A549 (cell line): ENCODE measurements around the gene ZDHHC11B. TPM values are rescaled to one million over a fixed set of nuclear protein-coding genes. Genes with fewer than 3 reads are reported as not detected.

Source experiments
- ATAC-seq, 2 experiments: fragments of 200-7000 bp in 1 of 2; fragments of >200 bp in 1 of 2; cut with Nextera tagmentation in 1 of 2; cut with Tn5 transposase in 1 of 2; 3 replicates each; pipeline versions ENCODE4 v1.8.0 to v1.9.1; 2018 to 2020; ENCODE audit warnings: mild to moderate bottlenecking in 1 of 2, moderate library complexity in 1 of 2
- CTCF ChIA-PET: fragments of 300-600 bp; sonication (Branson Sonifier 250); formaldehyde crosslinking; extraction: SDS; loops from one replicate; lab custom pipeline; 2021; ENCODE audit warnings: antibody characterized with exemption, inconsistent platforms; lab: Yijun Ruan, JAX
- POLR2A ChIA-PET: fragments of 350-600 bp; formaldehyde crosslinking; extraction: SDS; loops from one replicate; lab custom pipeline; 2021; ENCODE audit warnings: antibody characterized with exemption, inconsistent platforms; lab: Yijun Ruan, JAX
- DNase-seq, 2 experiments: peaks; one replicate each; pipeline versions ENCODE4 v3.0.0 to v3.0.0-alpha.2; 2011 to 2016; ENCODE audit warnings: low read depth in 1 of 2, low spot score in 1 of 2
- FAIRE-seq: peaks from 2 replicates; lab custom pipeline; 2011; peaks lifted over from hg19 to GRCh38; lab: Jason Lieb, UNC
- H3K27ac ChIP-seq, 2 experiments: fragments of >200 bp; sonication (Bioruptor Twin); formaldehyde crosslinking; 3 replicates each; pipeline ENCODE4 v1.5.1; 2016 to 2017
- H3K4me1 ChIP-seq: fragments of >200 bp; sonication (Bioruptor Twin); formaldehyde crosslinking; 3 replicates; pipeline ENCODE4 v1.6.1; 2016
- H3K4me2 ChIP-seq: fragments of >200 bp; sonication (Bioruptor Twin); formaldehyde crosslinking; 3 replicates; pipeline ENCODE4 v1.6.1; 2016
- H3K4me3 ChIP-seq: fragments of >200 bp; sonication (Bioruptor Twin); formaldehyde crosslinking; 3 replicates; pipeline ENCODE4 v1.5.1; 2016
- H3K9me3 ChIP-seq: fragments of >200 bp; sonication (Bioruptor Twin); formaldehyde crosslinking; 3 replicates; pipeline ENCODE4 v1.6.1; 2016
- CBX2 ChIP-seq: fragments of 200-600 bp; sonication (generic); IDR thresholded peaks from 2 replicates; pipeline ENCODE4 v1.6.1; 2016; ENCODE audit warnings: low read depth, mild to moderate bottlenecking, borderline replicate concordance
- CHD2 ChIP-seq: fragments of 150-350 bp; IDR thresholded peaks from 2 replicates; pipeline ENCODE4 v1.6.1; 2014; ENCODE audit warnings: low read length; ENCODE audit not compliant: partially characterized antibody
- CHD4 ChIP-seq: fragments of 200-600 bp; sonication (generic); IDR thresholded peaks from 2 replicates; pipeline ENCODE4 v1.6.1; 2016; ENCODE audit warnings: antibody characterized with exemption, mild to moderate bottlenecking, borderline replicate concordance
- EHMT2 ChIP-seq: fragments of 200-600 bp; sonication (generic); IDR thresholded peaks from 2 replicates; pipeline ENCODE4 v1.6.1; 2016; ENCODE audit warnings: antibody characterized with exemption, low read depth, mild to moderate bottlenecking, moderate library complexity
- ESRRA ChIP-seq: fragments of 150-350 bp; IDR thresholded peaks from 2 replicates; pipeline ENCODE4 v1.6.1; 2014; ENCODE audit warnings: mild to moderate bottlenecking, low read length, borderline replicate concordance
- GATA3 ChIP-seq: IDR thresholded peaks from 2 replicates; pipeline ENCODE4 v1.6.1; 2012; ENCODE audit warnings: borderline replicate concordance
- HEYL ChIP-seq: fragments of 250-450 bp; sonication (Bioruptor Pico); IDR thresholded peaks from 2 replicates; pipeline ENCODE4 v1.8.0; 2021; ENCODE audit warnings: mild to moderate bottlenecking, moderate library complexity
- HOXA7 ChIP-seq: fragments of 250-450 bp; sonication (Bioruptor Pico); IDR thresholded peaks from 2 replicates; pipeline ENCODE4 v1.5.0; 2020; ENCODE audit warnings: mild to moderate bottlenecking, moderate library complexity
- JUN ChIP-seq, 2 experiments: fragments of >200 bp; sonication (Bioruptor Twin); formaldehyde crosslinking; IDR thresholded peaks; 2 replicates in 1 of 2; 3 replicates in 1 of 2; pipeline ENCODE4 v1.6.1; 2016 to 2017
- KDM5A ChIP-seq: fragments of 200-600 bp; sonication (generic); IDR thresholded peaks from 2 replicates; pipeline ENCODE4 v1.6.1; 2016; ENCODE audit warnings: antibody characterized with exemption, mild to moderate bottlenecking
- POLR2A ChIP-seq: IDR thresholded peaks from 2 replicates; pipeline ENCODE4 v1.6.1; 2012; ENCODE audit warnings: mild to moderate bottlenecking, low read length
- POLR2AphosphoS2 ChIP-seq: conservative IDR thresholded peaks from 2 replicates; pipeline ENCODE4 v1.6.1; 2012; ENCODE audit warnings: low read length, improper control_type of control experiment, inconsistent platforms
- RCOR1 ChIP-seq: fragments of 150-350 bp; IDR thresholded peaks from 2 replicates; pipeline ENCODE4 v1.6.1; 2014; ENCODE audit warnings: antibody characterized with exemption, low read length, low read depth
- REST ChIP-seq: fragments of 200-600 bp; sonication (generic); IDR thresholded peaks from 2 replicates; pipeline ENCODE4 v1.6.1; 2016; ENCODE audit warnings: antibody characterized with exemption, mild to moderate bottlenecking, moderate library complexity
- USF2 ChIP-seq: fragments of 450-650 bp; IDR thresholded peaks from 2 replicates; pipeline ENCODE4 v1.6.1; 2014; ENCODE audit warnings: antibody characterized with exemption
- ZFP36 ChIP-seq: fragments of 450-650 bp; IDR thresholded peaks from 2 replicates; pipeline ENCODE4 v1.6.1; 2014; ENCODE audit warnings: borderline replicate concordance; ENCODE audit not compliant: partially characterized antibody
- ZSCAN20 ChIP-seq: fragments of 250-450 bp; sonication (Bioruptor Pico); IDR thresholded peaks from 2 replicates; pipeline ENCODE4 v1.8.0; 2022; ENCODE audit warnings: mild to moderate bottlenecking, moderate library complexity
- WGBS: methylation state at CpG from one replicate; pipeline ENCODE4 v1.1.6; 2017; ENCODE audit errors: missing lambda C conversion rate; 5-methylcytosine and 5-hydroxymethylcytosine counted together
- polyA plus RNA-seq, 4 experiments: library from polyadenylated mRNA; depleted of rRNA in 3 of 4; stranded (reverse); fragments of >200 nt; fragmentation: RNase III in 1 of 4; extraction: RNeasy Plus Mini Kit Qiagen cat#74134 plus additional on column Dnase treatment in 1 of 4; gene quantifications; 2 replicates in 3 of 4; 3 replicates in 1 of 4; pipeline ENCODE4 v1.2.3, GENCODE V29; 2011 to 2017
- TF ChIP-seq, protein P1 (sequence below): fragments of >200 bp; sonication (Bioruptor Twin); formaldehyde crosslinking; IDR thresholded peaks from 3 replicates; pipeline ENCODE4 v1.6.1; 2016

The ZDHHC11B gene
- polyA plus RNA-seq, 2 of the 4 experiments (the other 2 are of a cell fraction), result 0.18 to 1.0 TPM

- no peak for TF ChIP-seq ZFP36
These were observed 119.6 kb downstream of the ZDHHC11B start (continued) for GRCh38 chr5:664994-665360.

DNA sequence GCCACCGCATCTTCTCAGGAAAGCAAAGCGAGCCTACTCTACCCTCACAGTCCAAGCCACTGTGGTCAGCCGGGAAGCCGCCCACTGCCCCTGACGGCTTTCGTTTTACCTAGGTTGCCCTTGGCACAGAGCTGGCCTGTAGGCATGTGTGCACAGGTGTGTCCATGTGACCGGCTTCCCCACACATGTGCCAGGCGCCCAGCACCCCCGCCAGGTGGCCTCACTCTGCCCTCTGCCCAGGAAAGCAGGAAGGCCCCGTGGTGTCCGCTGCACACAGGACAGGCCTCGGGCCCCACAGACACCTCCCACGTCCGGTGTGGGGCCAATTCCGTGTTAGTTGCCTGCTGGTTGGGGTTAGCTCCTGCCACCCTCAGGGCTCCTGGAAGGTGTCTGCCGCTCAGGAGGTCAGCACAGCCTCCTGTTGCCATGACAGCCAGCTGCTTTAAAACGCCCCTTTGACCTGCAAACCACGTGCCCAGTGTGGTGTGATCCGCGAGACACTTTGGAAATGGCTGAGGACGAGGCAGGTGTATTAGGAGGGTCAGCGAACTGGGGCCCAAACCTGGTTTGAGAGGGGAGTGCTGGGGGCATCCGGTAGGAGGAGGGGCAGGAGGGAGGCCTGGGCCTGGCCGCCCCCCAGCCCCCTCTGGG lies 120.1 kb downstream of the ZDHHC11B start:
- CTCF ChIA-PET, result interaction anchor here (0.8 to 0.9 kb wide), 2 partner anchors 10 to 225 kb away, joined by 3 read pairs; no protein-coding TSS in a partner anchor
- TF ChIP-seq REST, result no peak
- no peak for TF ChIP-seq CHD2
- TF ChIP-seq POLR2A, result no peak
- no peak for TF ChIP-seq EHMT2
- TF ChIP-seq CBX2, result no peak
- no peak for TF ChIP-seq ZSCAN20 (CRISPR knock-in tag)
- TF ChIP-seq POLR2AphosphoS2, result no peak
- TF ChIP-seq GATA3, result no peak
- TF ChIP-seq ZFP36, result no peak
- no peak for TF ChIP-seq CHD4
- TF ChIP-seq, all 56 proteins: peak for 0

DNA sequence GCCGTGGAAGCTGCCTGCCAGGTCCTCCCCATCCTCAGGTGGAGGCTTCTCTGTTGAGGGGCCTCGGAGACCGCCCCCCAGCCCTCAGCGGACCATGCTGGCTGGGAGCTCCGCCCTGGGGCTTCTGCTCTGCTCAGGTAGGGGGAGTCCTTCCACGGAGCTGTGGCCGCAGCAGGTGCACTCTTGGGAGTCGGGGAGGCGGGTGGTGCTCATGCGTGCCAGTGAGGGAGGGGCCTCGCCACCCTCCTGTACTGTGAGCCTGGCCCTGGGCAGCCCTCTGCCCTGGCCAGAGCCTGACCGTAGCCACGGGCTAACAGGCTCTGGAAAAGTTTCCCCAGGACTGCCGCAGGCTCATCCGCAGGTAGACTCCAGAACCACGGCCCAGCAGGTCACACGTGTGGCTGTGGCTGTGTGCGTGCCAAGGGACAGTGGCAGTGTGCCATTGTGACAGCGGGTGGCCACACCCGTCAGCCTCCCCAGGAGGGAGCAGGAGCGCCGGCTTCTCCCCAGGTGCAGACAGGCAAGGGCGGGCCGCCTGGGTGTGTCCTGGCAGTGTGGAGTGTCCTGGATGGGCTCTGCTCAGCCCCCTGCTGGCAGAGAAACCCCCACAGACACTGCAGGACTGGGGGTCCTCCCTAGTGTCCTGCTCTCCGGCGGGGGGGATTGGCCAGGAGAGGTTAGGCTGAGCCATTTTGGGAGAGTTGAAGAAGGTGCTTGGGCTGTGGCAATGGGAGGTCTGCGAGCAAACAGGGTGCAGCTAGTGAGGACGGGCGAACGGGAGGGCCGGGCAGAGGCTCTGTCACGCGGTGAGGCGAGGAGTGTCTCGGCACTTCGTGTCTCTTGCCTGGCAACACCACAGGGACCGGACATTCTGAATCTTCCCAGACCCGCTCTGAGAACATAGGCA lies 120.8 kb downstream of the ZDHHC11B start:
- CTCF ChIA-PET, result no interaction called here
- Histone ChIP-seq H3K9me3 (peaks cover 5% of the 10 kb centered on the region; the same call in 2 of the 3 replicates), H3K4me3 (no peak overlapping the region), H3K4me1 (0 out of 3 replicates have a peak, but pooled peaks cover under 1% of the 10 kb centered on the region), H3K27ac (no peak overlapping the region), H3K4me2 (no peak overlapping the region)
- POLR2A ChIA-PET, result no interaction called here
- FAIRE-seq (no peak), ATAC-seq (peak in 1 of 2 experiments; percentile 39; a peak in 3 of 6 replicates), DNase-seq (no peak)
- 91% methylated on average over 19 of the region's 38 CpGs for WGBS
- TF ChIP-seq GATA3, result no peak
- TF ChIP-seq, protein P1, sequence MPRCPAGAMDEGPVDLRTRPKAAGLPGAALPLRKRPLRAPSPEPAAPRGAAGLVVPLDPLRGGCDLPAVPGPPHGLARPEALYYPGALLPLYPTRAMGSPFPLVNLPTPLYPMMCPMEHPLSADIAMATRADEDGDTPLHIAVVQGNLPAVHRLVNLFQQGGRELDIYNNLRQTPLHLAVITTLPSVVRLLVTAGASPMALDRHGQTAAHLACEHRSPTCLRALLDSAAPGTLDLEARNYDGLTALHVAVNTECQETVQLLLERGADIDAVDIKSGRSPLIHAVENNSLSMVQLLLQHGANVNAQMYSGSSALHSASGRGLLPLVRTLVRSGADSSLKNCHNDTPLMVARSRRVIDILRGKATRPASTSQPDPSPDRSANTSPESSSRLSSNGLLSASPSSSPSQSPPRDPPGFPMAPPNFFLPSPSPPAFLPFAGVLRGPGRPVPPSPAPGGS, result no peak
- no peak for TF ChIP-seq RCOR1
- TF ChIP-seq JUN (IDR thresholded peaks at IDR 0.05), result no peak
- TF ChIP-seq ESRRA, result no peak
- no peak for TF ChIP-seq CHD4
- TF ChIP-seq CHD2, result no peak
- TF ChIP-seq HOXA7 (CRISPR knock-in tag), result no peak
- no peak for TF ChIP-seq HEYL
- TF ChIP-seq USF2, result no peak
- no peak for TF ChIP-seq KDM5A

More for the DNA sequence above, 120.1 kb downstream of the ZDHHC11B start:
- Histone ChIP-seq H3K4me2 (no peak overlapping the region), H3K4me3 (no peak overlapping the region), H3K9me3 (peaks cover 5% of the 10 kb centered on the region; the same call in 2 of the 3 replicates), H3K4me1 (peaks cover 8% of the 10 kb centered on the region), H3K27ac (no peak overlapping the region)
- POLR2A ChIA-PET, result no interaction called here
- FAIRE-seq, result no peak
- no peak for DNase-seq
- no peak for ATAC-seq
- WGBS, result 87% methylated on average over 12 of the region's 24 CpGs
